BE2C (cell line): ENCODE results near the gene EIF3K. TPM values are rescaled to one million over a fixed set of nuclear protein-coding genes. Genes with fewer than 3 reads are reported as not detected.
"Not testable (repeated sequence)": the region's sequence is repeated elsewhere in the genome, so short reads cannot be mapped to it uniquely, and the experiment has no call there.

Experiments used
- DNase-seq: peaks from one replicate; pipeline ENCODE4 v3.0.0-alpha.2; 2020
- H3K27me3 ChIP-seq: fragments of 250-450 bp; sonication (Bioruptor Pico); 2 replicates; pipeline ENCODE4 v1.5.1; 2020; ENCODE audit warnings: mild to moderate bottlenecking
- H3K36me3 ChIP-seq: fragments of 250-450 bp; sonication (Bioruptor Pico); 2 replicates; pipeline ENCODE4 v1.5.1; 2020; ENCODE audit warnings: mild to moderate bottlenecking
- H3K4me1 ChIP-seq: fragments of 250-450 bp; sonication (Bioruptor Pico); 2 replicates; pipeline ENCODE4 v1.5.1; 2020
- H3K4me3 ChIP-seq: 2 replicates; pipeline ENCODE4 v1.5.1; 2011; ENCODE audit warnings: low read depth, low read length
- H3K9me3 ChIP-seq: fragments of 250-450 bp; sonication (Bioruptor Pico); 2 replicates; pipeline ENCODE4 v1.5.1; 2020
- CTCF ChIP-seq: IDR thresholded peaks from 2 replicates; pipeline ENCODE4 v1.5.1; 2012; ENCODE audit warnings: mild to moderate bottlenecking, low read depth, low read length
- polyA plus RNA-seq: library from polyadenylated mRNA; unstranded; fragments of >200 nt; gene quantifications from one replicate; pipeline ENCODE4 v1.2.1, GENCODE V29; 2012; ENCODE audit warnings: low read depth, missing spikeins; ENCODE audit not compliant: insufficient read length, insufficient read depth

EIF3K gene, protein sequence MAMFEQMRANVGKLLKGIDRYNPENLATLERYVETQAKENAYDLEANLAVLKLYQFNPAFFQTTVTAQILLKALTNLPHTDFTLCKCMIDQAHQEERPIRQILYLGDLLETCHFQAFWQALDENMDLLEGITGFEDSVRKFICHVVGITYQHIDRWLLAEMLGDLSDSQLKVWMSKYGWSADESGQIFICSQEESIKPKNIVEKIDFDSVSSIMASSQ
- polyA plus RNA-seq, result 581 TPM

- TF ChIP-seq CTCF, result no peak
- peaks cover 36% of the 10 kb centered on the region for H3K36me3 ChIP-seq
These were observed at the start of gene EIF3K for GRCh38 chr19:38618590-38619360. EIF3K (plus strand) TSS chr19:38619188; CDS start chr19:38619269, 81 bp downstream.

GRCh38 chr19:38569368-38569983, 49.5 kb upstream of the EIF3K start:
- DNase-seq, result no peak
- TF ChIP-seq CTCF, result no peak
- no peaks in the 10 kb centered on the region for H3K4me1 ChIP-seq
- H3K36me3 ChIP-seq, result no peaks in the 10 kb centered on the region
- no peak overlapping the region for H3K4me3 ChIP-seq
- H3K27me3 ChIP-seq, result peaks cover 16% of the 10 kb centered on the region
- H3K9me3 ChIP-seq, result no peaks in the 10 kb centered on the region

More at GRCh38 chr19:38618590-38619360, at the start of gene EIF3K:
- Histone ChIP-seq H3K9me3 (no peaks in the 10 kb centered on the region), H3K4me3 (peak within 1 kb of the TSS; percentile 97), H3K4me1 (no peaks in the 10 kb centered on the region), H3K27me3 (no peaks in the 10 kb centered on the region)
- peak; percentile 99 for DNase-seq

DNA sequence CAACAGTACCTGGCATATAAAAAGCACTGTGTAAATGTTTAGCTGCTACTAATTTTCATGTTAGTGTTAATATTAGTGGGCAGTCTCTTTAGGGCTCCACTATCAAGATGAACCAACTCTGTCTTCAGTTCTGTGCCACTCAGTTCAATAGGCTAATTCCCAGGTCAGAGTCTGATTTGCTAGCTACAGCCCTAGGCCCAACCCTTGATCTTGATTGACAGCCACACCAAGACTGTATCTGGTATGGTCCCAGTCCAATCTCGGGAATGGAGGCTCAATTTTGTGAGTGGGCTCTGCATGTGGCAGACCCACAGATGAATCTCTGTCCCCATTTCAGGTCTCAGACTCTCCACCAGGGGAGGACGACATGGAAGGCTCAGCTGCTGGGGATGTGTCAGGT, 47.3 kb upstream of the EIF3K start:
- Histone ChIP-seq H3K36me3 (no peaks in the 10 kb centered on the region), H3K27me3 (no peaks in the 10 kb centered on the region), H3K4me1 (no peaks in the 10 kb centered on the region), H3K4me3 (no peak overlapping the region), H3K9me3 (no peaks in the 10 kb centered on the region)
- no peak for DNase-seq
- no peak for TF ChIP-seq CTCF

- H3K36me3 ChIP-seq, result no peaks in the 10 kb centered on the region
- DNase-seq, result no peak
These were observed 41.2 kb upstream of the EIF3K start for GRCh38 chr19:38577826-38578225.

DNA sequence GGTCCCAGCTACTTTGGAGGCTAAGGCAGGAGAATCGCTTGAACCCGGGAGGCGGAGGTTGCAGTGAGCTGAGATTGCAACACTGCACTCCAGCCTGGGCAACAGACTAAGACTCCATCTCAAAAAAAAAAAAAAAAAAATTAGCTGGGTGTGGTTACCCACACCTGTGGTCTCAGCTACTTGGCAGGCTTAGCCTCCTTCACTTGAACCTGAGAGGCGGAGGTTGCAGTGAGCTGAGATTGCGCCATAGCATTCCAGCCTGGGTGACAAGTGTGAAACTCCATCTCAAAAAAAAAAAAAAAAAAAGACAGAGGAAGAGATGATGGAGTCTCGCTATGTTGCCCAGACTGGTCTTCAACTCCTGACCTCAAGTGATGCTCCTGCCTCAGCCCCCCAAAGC, 39.7 kb upstream of the EIF3K start:
- not testable (repeated sequence) for H3K36me3 ChIP-seq, H3K4me3 ChIP-seq, H3K4me1 ChIP-seq, H3K27me3 ChIP-seq, H3K9me3 ChIP-seq, DNase-seq

More at GRCh38 chr19:38577826-38578225, 41.2 kb upstream of the EIF3K start:
- no peak for TF ChIP-seq CTCF
- Histone ChIP-seq H3K4me3 (no peak overlapping the region), H3K9me3 (no peaks in the 10 kb centered on the region), H3K4me1 (no peaks in the 10 kb centered on the region), H3K27me3 (no peaks in the 10 kb centered on the region)

- H3K36me3 ChIP-seq, result no peaks in the 10 kb centered on the region
- DNase-seq, result no peak
- no peaks in the 10 kb centered on the region for H3K4me1 ChIP-seq
- TF ChIP-seq CTCF, result no peak
- H3K4me3 ChIP-seq, result no peak overlapping the region
- H3K9me3 ChIP-seq, result no peaks in the 10 kb centered on the region
- no peaks in the 10 kb centered on the region for H3K27me3 ChIP-seq
These were observed 38.9 kb upstream of the EIF3K start for GRCh38 chr19:38580080-38580479.
